HepG2 (cell line): ENCODE measurements around the gene SLC29A3. TPM values are rescaled to one million over a fixed set of nuclear protein-coding genes. Genes with fewer than 3 reads are reported as not detected.

ENCODE experiments used
- ATAC-seq: fragments of 200-7000 bp; cut with Tn5 transposase; 3 replicates; pipeline ENCODE4 v1.9.1; 2020; ENCODE audit warnings: mild to moderate bottlenecking, moderate library complexity
- BruUV-seq: library from RNA; stranded (reverse); fragments of 400-500 nt; replicated peaks from 2 replicates; lab custom pipeline; 2021; lab: Mats Ljungman, UMichigan
- CTCF ChIA-PET: fragments of 300-600 bp; formaldehyde crosslinking; extraction: SDS; loops from one replicate; lab custom pipeline; 2021; ENCODE audit warnings: low total read pairs, inconsistent platforms, low intra/inter-chr PET ratio; lab: Yijun Ruan, JAX
- POLR2A ChIA-PET: fragments of 350-600 bp; sonication (Branson Sonifier 250); formaldehyde crosslinking; loops from one replicate; lab custom pipeline; 2020; ENCODE audit warnings: antibody characterized with exemption, inconsistent platforms; lab: Yijun Ruan, JAX
- DNase-seq: peaks from one replicate; pipeline ENCODE4 v3.0.0-alpha.2; 2015; ENCODE audit warnings: low spot score
- FAIRE-seq: peaks from 3 replicates; lab custom pipeline; 2011; peaks lifted over from hg19 to GRCh38; lab: Jason Lieb, UNC
- H2AFZ ChIP-seq: one replicate; pipeline ENCODE4 v1.6.1; 2011; ENCODE audit warnings: low read length, inconsistent platforms
- H3K27ac ChIP-seq: fragments of 300-600 bp; 3 replicates; pipeline ENCODE4 v1.8.0; 2011; ENCODE audit warnings: mixed run types, mild to moderate bottlenecking, mixed read lengths, low read length, inconsistent platforms; ENCODE audit not compliant: insufficient read depth; ENCODE audit errors: extremely low read length
- H3K27me3 ChIP-seq, 2 experiments: fragments of 200-600 bp in 1 of 2; 2 replicates in 1 of 2; 3 replicates in 1 of 2; pipeline versions ENCODE4 v1.6.0 to v1.8.0; 2011; ENCODE audit warnings: low read length in 2 of 2, mild to moderate bottlenecking in 2 of 2, moderate library complexity in 2 of 2, inconsistent platforms in 1 of 2; ENCODE audit not compliant: insufficient read depth in 2 of 2, control insufficient read depth in 1 of 2
- H3K36me3 ChIP-seq, 2 experiments: fragments of 200-600 bp in 1 of 2; replicated peaks in 1 of 2; 2 replicates in 1 of 2; 3 replicates in 1 of 2; pipeline versions ENCODE4 v1.5.1 to v1.8.0; 2011; ENCODE audit warnings: low read length in 2 of 2, inconsistent platforms in 1 of 2; ENCODE audit not compliant: insufficient read depth in 2 of 2, control insufficient read depth in 1 of 2
- H3K4me1 ChIP-seq: 2 replicates; pipeline ENCODE4 v1.5.1; 2012; ENCODE audit warnings: low read length, inconsistent platforms; ENCODE audit not compliant: insufficient read depth
- H3K4me2 ChIP-seq: 2 replicates; pipeline ENCODE4 v1.6.0; 2011; ENCODE audit warnings: low read depth, low read length, inconsistent platforms
- H3K4me3 ChIP-seq, 3 experiments: fragments of 200-600 bp in 1 of 3; sonication (generic), shearing (Covaris generic) in 1 of 3; replicated peaks in 1 of 3; 2 replicates each; pipeline ENCODE4 v1.5.1; 2011 to 2016; ENCODE audit warnings: low read length in 3 of 3, inconsistent platforms in 2 of 3, low read depth in 2 of 3, mild to moderate bottlenecking in 2 of 3, control low read depth in 1 of 3, mixed read lengths in 1 of 3; ENCODE audit not compliant: insufficient read depth in 1 of 3
- H3K79me2 ChIP-seq: one replicate; pipeline ENCODE4 v1.6.1; 2011; ENCODE audit warnings: low read length, inconsistent platforms; ENCODE audit not compliant: insufficient read depth
- H3K9ac ChIP-seq: 2 replicates; pipeline ENCODE4 v1.6.0; 2011; ENCODE audit warnings: mild to moderate bottlenecking, low read depth, low read length, inconsistent platforms; ENCODE audit not compliant: insufficient read depth
- H3K9me3 ChIP-seq: 2 replicates; pipeline ENCODE4 v1.5.1; 2012; ENCODE audit warnings: mild to moderate bottlenecking, low read length
- H4K20me1 ChIP-seq: 2 replicates; pipeline ENCODE4 v1.6.0; 2011; ENCODE audit warnings: inconsistent platforms, mild to moderate bottlenecking, low read length, moderate library complexity; ENCODE audit not compliant: insufficient read depth
- AHDC1 ChIP-seq: sonication (generic); formaldehyde crosslinking; IDR thresholded peaks from 2 replicates; pipeline ENCODE4 v1.5.1; 2020; ENCODE audit warnings: mild to moderate bottlenecking, missing genetic modification reagents, borderline replicate concordance
- ARID4A ChIP-seq: sonication (generic); formaldehyde crosslinking; IDR thresholded peaks from 2 replicates; pipeline ENCODE4 v1.5.0; 2020; ENCODE audit warnings: mild to moderate bottlenecking, missing genetic modification reagents, borderline replicate concordance
- BORCS8-MEF2B ChIP-seq: sonication (generic); formaldehyde crosslinking; IDR thresholded peaks from 2 replicates; pipeline ENCODE4 v1.8.0; 2022; ENCODE audit warnings: mild to moderate bottlenecking, missing genetic modification reagents
- DMAP1 ChIP-seq: IDR thresholded peaks from 2 replicates; pipeline ENCODE4 v1.6.1; 2016
- GTF2F1 ChIP-seq: fragments of 150-350 bp; IDR thresholded peaks from 2 replicates; pipeline ENCODE4 v1.6.1; 2014; ENCODE audit warnings: low read length
- HOXA7 ChIP-seq: sonication (generic); formaldehyde crosslinking; IDR thresholded peaks from 2 replicates; pipeline ENCODE4 v1.8.1; 2022; ENCODE audit warnings: mild to moderate bottlenecking, missing genetic modification reagents, moderate library complexity
- KDM3A ChIP-seq: IDR thresholded peaks from 2 replicates; pipeline ENCODE4 v1.6.1; 2018; ENCODE audit warnings: low read depth, missing compliant biosample characterization
- NFE2L1 ChIP-seq: sonication (generic); formaldehyde crosslinking; IDR thresholded peaks from 2 replicates; pipeline ENCODE4 v1.4.0; 2020; ENCODE audit warnings: missing genetic modification reagents, mild to moderate bottlenecking, borderline replicate concordance
- SAP130 ChIP-seq: IDR thresholded peaks from 2 replicates; pipeline ENCODE4 v1.6.1; 2016; ENCODE audit warnings: low read depth
- THAP11 ChIP-seq: IDR thresholded peaks from 2 replicates; pipeline ENCODE4 v1.6.1; 2016; ENCODE audit warnings: missing biosample characterization, missing genetic modification reagents
- ZFYVE20 ChIP-seq: sonication (generic); formaldehyde crosslinking; IDR thresholded peaks from 2 replicates; pipeline ENCODE4 v1.8.0; 2023; ENCODE audit warnings: low read depth, mild to moderate bottlenecking, moderate library complexity, missing genetic modification reagents, borderline replicate concordance
- ZNF460 ChIP-seq: sonication (generic); formaldehyde crosslinking; IDR thresholded peaks from 2 replicates; pipeline ENCODE4 v1.5.1; 2020; ENCODE audit warnings: missing genetic modification reagents, mild to moderate bottlenecking, borderline replicate concordance
- ZNF772 ChIP-seq: sonication (generic); formaldehyde crosslinking; IDR thresholded peaks from 2 replicates; pipeline ENCODE4 v1.5.0; 2020; ENCODE audit warnings: mild to moderate bottlenecking, missing genetic modification reagents
- ZNF788 ChIP-seq: sonication (generic); formaldehyde crosslinking; IDR thresholded peaks from 2 replicates; pipeline ENCODE4 v1.5.0; 2020; ENCODE audit warnings: mild to moderate bottlenecking, missing genetic modification reagents, borderline replicate concordance
- ZNF879 ChIP-seq: sonication (generic); formaldehyde crosslinking; IDR thresholded peaks from 2 replicates; pipeline ENCODE4 v1.8.1; 2023; ENCODE audit warnings: missing genetic modification reagents
- WGBS: methylation state at CpG from one replicate; pipeline ENCODE4 v1.1.6; 2017; ENCODE audit warnings: low lambda C conversion rate; 5-methylcytosine and 5-hydroxymethylcytosine counted together
- in situ Hi-C: cut with HindIII; loops from 2 replicates; pipeline ENCODE4 v1.10.0; 2017; ENCODE audit warnings: low pct_unique_long_range_greater_than_20kb; ENCODE audit not compliant: extremely low pct_ligation_motif_present
- intact Hi-C: fragments of 100-400 bp; cut with micrococcal nuclease; formaldehyde crosslinking; loops from one replicate; pipeline ENCODE4 v1.10.0; 2022; ENCODE audit not compliant: unreplicated experiment
- polyA plus RNA-seq, 8 experiments: library from polyadenylated mRNA; depleted of rRNA in 3 of 8; stranded (reverse) in 7 of 8; unstranded in 1 of 8; fragments of >200 nt; fragmentation: Illumina TruSeq in 4 of 8; extraction: Trizol in 4 of 8; gene quantifications; 2 replicates each; pipeline versions ENCODE4 v1.2.1 to v1.2.3, GENCODE V29; 2011 to 2016; ENCODE audit warnings: low read depth in 4 of 8, missing spikeins in 1 of 8, mixed read lengths in 1 of 8; ENCODE audit not compliant: insufficient read depth in 1 of 8
- total RNA-seq, 5 experiments: library from RNA; depleted of rRNA; stranded (reverse); fragments of >200 nt; fragmentation: Illumina TruSeq; extraction: Trizol; gene quantifications; 2 replicates each; pipeline ENCODE4 v1.2.3, GENCODE V29; 2016; ENCODE audit warnings: low read depth in 1 of 5

Gene SLC29A3
- total and polyA plus RNA-seq, 2 of the 13 experiments (the other 11 are each of a cell fraction or from before 2014, with no cell fraction given), result 8.6 to 11.8 TPM

- no peak for TF ChIP-seq ARID4A (CRISPR knock-in tag)
- no peak for TF ChIP-seq NFE2L1 (CRISPR knock-in tag)
- TF ChIP-seq ZFYVE20, result no peak
- no peak for TF ChIP-seq ZNF772 (CRISPR knock-in tag)
- no peak for TF ChIP-seq ZNF788
- no peak for TF ChIP-seq GTF2F1
- TF ChIP-seq ZNF460, result no peak
- TF ChIP-seq SAP130 (CRISPR knock-in tag), result no peak
Measured at GRCh38 chr10:71293446-71294084, 25.5 kb upstream of the SLC29A3 start (continued).

- POLR2A ChIA-PET, result interaction anchor here (1.1 kb wide), 1 partner anchor 345 kb away, joined by 3 read pairs; no protein-coding TSS in a partner anchor
- CTCF ChIA-PET, result no interaction called here
- Histone ChIP-seq H3K9ac (no peak overlapping the region), H3K79me2 (no peaks in the 10 kb centered on the region), H3K36me3 (no peaks in the 10 kb centered on the region), H3K4me2 (no peak overlapping the region), H3K4me3 (no peak overlapping the region), H4K20me1 (no peaks in the 10 kb centered on the region), H3K27ac (no peak overlapping the region), H3K9me3 (no peaks in the 10 kb centered on the region), H3K27me3 (peaks cover 2 to 21% of the 10 kb centered on the region in 2 experiments; a peak in 3 of 5 replicates), H3K4me1 (peaks cover 26% of the 10 kb centered on the region), H2AFZ (no peak overlapping the region)
- BruUV-seq, result no TSS peak
- ATAC-seq (no peak), DNase-seq (no peak), FAIRE-seq (no peak)
- in situ Hi-C loops, result no loop called here
- intact Hi-C loops, result no loop called here
- whole genome bisulfite sequencing, result 2% methylated on average over 6 of the region's 6 CpGs
- no peak for TF ChIP-seq AHDC1
- no peak for TF ChIP-seq HOXA7 (CRISPR knock-in tag)
- no peak for TF ChIP-seq BORCS8-MEF2B
- TF ChIP-seq THAP11 (CRISPR knock-in tag), result no peak
- TF ChIP-seq DMAP1 (CRISPR knock-in tag), result no peak
- TF ChIP-seq KDM3A, result no peak
- no peak for TF ChIP-seq ZNF879 (CRISPR knock-in tag)
Measured at GRCh38 chr10:71294091-71294561, 24.9 kb upstream of the SLC29A3 start.
